ENCODE results near the gene POLR3B. TPM values are rescaled to one million over a fixed set of nuclear protein-coding genes. Genes with fewer than 3 reads are reported as not detected.

The POLR3B gene
- total and polyA plus RNA-seq, 2 experiments from 2014 or later, result 4.0 to 14.6 TPM

GRCh38 chr12:106527356-106527755 lies 169.8 kb downstream of the POLR3B start (continued):
- TF ChIP-seq, protein P1, sequence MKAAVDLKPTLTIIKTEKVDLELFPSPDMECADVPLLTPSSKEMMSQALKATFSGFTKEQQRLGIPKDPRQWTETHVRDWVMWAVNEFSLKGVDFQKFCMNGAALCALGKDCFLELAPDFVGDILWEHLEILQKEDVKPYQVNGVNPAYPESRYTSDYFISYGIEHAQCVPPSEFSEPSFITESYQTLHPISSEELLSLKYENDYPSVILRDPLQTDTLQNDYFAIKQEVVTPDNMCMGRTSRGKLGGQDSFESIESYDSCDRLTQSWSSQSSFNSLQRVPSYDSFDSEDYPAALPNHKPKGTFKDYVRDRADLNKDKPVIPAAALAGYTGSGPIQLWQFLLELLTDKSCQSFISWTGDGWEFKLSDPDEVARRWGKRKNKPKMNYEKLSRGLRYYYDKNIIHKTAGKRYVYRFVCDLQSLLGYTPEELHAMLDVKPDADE (IDR thresholded peaks at IDR 0.05), result no peak
- TF ChIP-seq ZNF114 (CRISPR knock-in tag; IDR thresholded peaks at IDR 0.05) (no peak), POLR2AphosphoS5 (IDR thresholded peaks at IDR 0.05; ENCODE audit: low read depth) (no peak), EZH2 (IDR thresholded peaks at IDR 0.05; ENCODE audit: low read depth, unreplicated experiment) (no peak)
- TF ChIP-seq, protein P2, sequence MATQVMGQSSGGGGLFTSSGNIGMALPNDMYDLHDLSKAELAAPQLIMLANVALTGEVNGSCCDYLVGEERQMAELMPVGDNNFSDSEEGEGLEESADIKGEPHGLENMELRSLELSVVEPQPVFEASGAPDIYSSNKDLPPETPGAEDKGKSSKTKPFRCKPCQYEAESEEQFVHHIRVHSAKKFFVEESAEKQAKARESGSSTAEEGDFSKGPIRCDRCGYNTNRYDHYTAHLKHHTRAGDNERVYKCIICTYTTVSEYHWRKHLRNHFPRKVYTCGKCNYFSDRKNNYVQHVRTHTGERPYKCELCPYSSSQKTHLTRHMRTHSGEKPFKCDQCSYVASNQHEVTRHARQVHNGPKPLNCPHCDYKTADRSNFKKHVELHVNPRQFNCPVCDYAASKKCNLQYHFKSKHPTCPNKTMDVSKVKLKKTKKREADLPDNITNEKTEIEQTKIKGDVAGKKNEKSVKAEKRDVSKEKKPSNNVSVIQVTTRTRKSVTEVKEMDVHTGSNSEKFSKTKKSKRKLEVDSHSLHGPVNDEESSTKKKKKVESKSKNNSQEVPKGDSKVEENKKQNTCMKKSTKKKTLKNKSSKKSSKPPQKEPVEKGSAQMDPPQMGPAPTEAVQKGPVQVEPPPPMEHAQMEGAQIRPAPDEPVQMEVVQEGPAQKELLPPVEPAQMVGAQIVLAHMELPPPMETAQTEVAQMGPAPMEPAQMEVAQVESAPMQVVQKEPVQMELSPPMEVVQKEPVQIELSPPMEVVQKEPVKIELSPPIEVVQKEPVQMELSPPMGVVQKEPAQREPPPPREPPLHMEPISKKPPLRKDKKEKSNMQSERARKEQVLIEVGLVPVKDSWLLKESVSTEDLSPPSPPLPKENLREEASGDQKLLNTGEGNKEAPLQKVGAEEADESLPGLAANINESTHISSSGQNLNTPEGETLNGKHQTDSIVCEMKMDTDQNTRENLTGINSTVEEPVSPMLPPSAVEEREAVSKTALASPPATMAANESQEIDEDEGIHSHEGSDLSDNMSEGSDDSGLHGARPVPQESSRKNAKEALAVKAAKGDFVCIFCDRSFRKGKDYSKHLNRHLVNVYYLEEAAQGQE (IDR thresholded peaks at IDR 0.05; ENCODE audit: unreplicated experiment), result no peak

- Histone ChIP-seq H2AFZ (no peak overlapping the region), H3K36me3 (ENCODE audit: insufficient read depth) (no peaks in the 10 kb centered on the region), H3F3A (replicated peaks; ENCODE audit: low read depth) (no peaks in the 10 kb centered on the region), H3K9me2 (ENCODE audit: insufficient read depth) (0 out of 2 replicates have a peak, but pooled peaks cover 8% of the 10 kb centered on the region), H3K4me1 (ENCODE audit: insufficient read depth) (no peaks in the 10 kb centered on the region), H3K4me2 (no peak overlapping the region), H4K20me1 (replicated peaks; ENCODE audit: insufficient read depth) (no peaks in the 10 kb centered on the region), H3K4me3 (no peak overlapping the region), H3K79me2 (replicated peaks; ENCODE audit: insufficient read depth) (no peaks in the 10 kb centered on the region), H3K27ac (ENCODE audit: low read depth) (no peak overlapping the region), H3K27me3 (ENCODE audit: insufficient read depth) (no peaks in the 10 kb centered on the region)
- DNase-seq (ENCODE audit: low spot score) (peak; percentile 41), ATAC-seq (peak; percentile 68)
- Mint-ChIP-seq H3K4me3 (no peak overlapping the region), H3K9me3 (peaks cover 24% of the 10 kb centered on the region), H3K27ac (no peak overlapping the region), H3K27me3 (ENCODE audit: insufficient read depth, low read depth, poor library complexity) (peaks cover 2% of the 10 kb centered on the region), H3K4me1 (no peaks in the 10 kb centered on the region), H3K36me3 (ENCODE audit: low read depth) (peaks cover 18% of the 10 kb centered on the region; the same call in 2 of the 3 replicates)
- no peak for TF ChIP-seq ZNF462 (CRISPR knock-in tag; IDR thresholded peaks at IDR 0.05)
- no peak for TF ChIP-seq NANOG (IDR thresholded peaks at IDR 0.05; ENCODE audit: borderline replicate concordance)
- TF ChIP-seq POLR2AphosphoS5 (IDR thresholded peaks at IDR 0.05; ENCODE audit: low read depth), result no peak
- no peak for TF ChIP-seq ZNF331 (CRISPR knock-in tag; IDR thresholded peaks at IDR 0.05; ENCODE audit: low read depth)
- TF ChIP-seq CTCF (conservative IDR thresholded peaks at IDR 0.05; ENCODE audit: low read depth in 2 of 2), result no peak
- no peak for TF ChIP-seq CREB1 (CRISPR knock-in tag; IDR thresholded peaks at IDR 0.05; ENCODE audit: low read depth)
- no peak for TF ChIP-seq EZH2phosphoT487 (IDR thresholded peaks at IDR 0.05; ENCODE audit: unreplicated experiment)
Observed at GRCh38 chr12:106541201-106541600, 183.7 kb downstream of the POLR3B start.

Measured in GM23338 (cell line).